Keratinocyte (primary cell): ENCODE data around the gene FZR1.

Source experiments
- EZH2 ChIP-seq: IDR thresholded peaks from one replicate; pipeline ENCODE4 v1.6.1; 2012; ENCODE audit warnings: inconsistent platforms, mild to moderate bottlenecking, low read length, moderate library complexity
- TF ChIP-seq, protein P1 (sequence below), 3 experiments: IDR thresholded peaks in 1 of 3; conservative IDR thresholded peaks in 1 of 3; optimal IDR thresholded peaks in 1 of 3; 2 replicates in 2 of 3; 3 replicates in 1 of 3; pipeline versions ENCODE3 to v1.5.1; 2011; ENCODE audit warnings: low read length in 3 of 3, mild to moderate bottlenecking in 3 of 3, moderate library complexity in 2 of 3, control low read depth in 1 of 3, inconsistent platforms in 1 of 3; ENCODE audit not compliant: insufficient read depth in 2 of 3; ENCODE audit errors: extremely low read depth in 1 of 3

DNA sequence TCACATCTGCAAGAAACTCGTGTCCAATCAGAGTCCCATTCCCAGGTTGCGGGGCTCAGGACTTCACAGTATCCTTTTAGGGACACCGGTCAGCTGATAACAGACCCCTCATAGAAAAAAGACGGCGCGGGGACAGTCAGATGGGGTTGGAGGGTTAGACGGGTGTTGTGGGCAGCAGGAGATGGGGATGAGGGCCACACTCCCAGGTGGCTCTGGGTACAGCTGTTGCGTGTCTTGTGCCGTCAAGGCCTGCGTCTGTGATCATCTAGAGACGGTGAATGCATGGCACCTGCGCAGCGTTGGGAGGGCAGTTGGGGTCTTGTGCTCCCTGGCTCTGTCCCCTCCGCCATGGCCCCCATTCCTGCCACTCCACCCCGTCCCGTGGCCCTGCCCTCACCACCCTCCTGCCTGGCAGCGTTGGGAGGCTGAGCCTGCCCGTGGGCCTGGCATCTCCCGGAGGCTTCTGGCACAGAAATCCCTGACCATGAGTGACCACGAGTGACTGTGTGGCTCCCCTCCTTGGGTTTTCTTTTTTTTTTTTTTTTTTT is 18.9 kb downstream of the FZR1 start:
- TF ChIP-seq, protein P1, sequence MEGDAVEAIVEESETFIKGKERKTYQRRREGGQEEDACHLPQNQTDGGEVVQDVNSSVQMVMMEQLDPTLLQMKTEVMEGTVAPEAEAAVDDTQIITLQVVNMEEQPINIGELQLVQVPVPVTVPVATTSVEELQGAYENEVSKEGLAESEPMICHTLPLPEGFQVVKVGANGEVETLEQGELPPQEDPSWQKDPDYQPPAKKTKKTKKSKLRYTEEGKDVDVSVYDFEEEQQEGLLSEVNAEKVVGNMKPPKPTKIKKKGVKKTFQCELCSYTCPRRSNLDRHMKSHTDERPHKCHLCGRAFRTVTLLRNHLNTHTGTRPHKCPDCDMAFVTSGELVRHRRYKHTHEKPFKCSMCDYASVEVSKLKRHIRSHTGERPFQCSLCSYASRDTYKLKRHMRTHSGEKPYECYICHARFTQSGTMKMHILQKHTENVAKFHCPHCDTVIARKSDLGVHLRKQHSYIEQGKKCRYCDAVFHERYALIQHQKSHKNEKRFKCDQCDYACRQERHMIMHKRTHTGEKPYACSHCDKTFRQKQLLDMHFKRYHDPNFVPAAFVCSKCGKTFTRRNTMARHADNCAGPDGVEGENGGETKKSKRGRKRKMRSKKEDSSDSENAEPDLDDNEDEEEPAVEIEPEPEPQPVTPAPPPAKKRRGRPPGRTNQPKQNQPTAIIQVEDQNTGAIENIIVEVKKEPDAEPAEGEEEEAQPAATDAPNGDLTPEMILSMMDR (optimal IDR thresholded peaks at IDR 0.05 in 1 of 3, IDR thresholded peaks at IDR 0.05 in 1 of 3, conservative IDR thresholded peaks at IDR 0.05 in 1 of 3; ENCODE audit: extremely low read depth in 1 of 3, insufficient read depth in 2 of 3, low read length in 3 of 3) = no peak
- no peak for TF ChIP-seq EZH2
